ENCODE results near the gene UBAP1. TPM values are rescaled to one million over a fixed set of nuclear protein-coding genes. Genes with fewer than 3 reads are reported as not detected.
"Not testable (repeated sequence)": the region's sequence is repeated elsewhere in the genome, so short reads cannot be mapped to it uniquely, and the experiment has no call there.

UBAP1 gene
- total RNA-seq, 4 donors from 2014 or later: 42.2 to 63.3 (median 51.9) TPM

DNA sequence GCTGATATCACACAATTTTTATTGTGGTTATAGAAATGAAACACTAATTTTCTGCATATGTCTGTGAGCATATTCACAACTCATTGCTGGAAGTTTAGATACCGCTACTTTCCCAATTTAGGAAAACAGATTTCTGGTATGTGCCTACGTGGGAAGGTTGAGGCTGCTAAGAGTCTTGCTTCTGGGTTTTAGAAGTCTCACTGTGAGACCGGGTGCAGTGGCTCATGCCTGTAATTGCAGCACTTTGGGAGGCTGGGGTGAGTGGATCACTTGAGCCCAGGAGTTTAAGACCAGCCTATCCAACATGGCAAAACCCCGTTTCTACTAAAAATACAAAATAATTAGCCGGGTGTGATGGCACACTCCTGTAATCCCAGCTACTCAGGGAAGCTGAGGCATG is 39.6 kb downstream of the UBAP1 start:
- Histone ChIP-seq H3K36me3 (no peaks in the 10 kb centered on the region), H3K27me3 (no peaks in the 10 kb centered on the region), H3K4me1 (peaks cover 10% of the 10 kb centered on the region), H3K27ac (no peak overlapping the region), H3K4me3 (no peak overlapping the region), H3K9me3 (no peaks in the 10 kb centered on the region)
- WGBS: 85% methylated on average over 5 of the region's 5 CpGs
- DNase-seq (ENCODE audit: low spot score in 2 of 2): no peak
- TF ChIP-seq, protein P1, sequence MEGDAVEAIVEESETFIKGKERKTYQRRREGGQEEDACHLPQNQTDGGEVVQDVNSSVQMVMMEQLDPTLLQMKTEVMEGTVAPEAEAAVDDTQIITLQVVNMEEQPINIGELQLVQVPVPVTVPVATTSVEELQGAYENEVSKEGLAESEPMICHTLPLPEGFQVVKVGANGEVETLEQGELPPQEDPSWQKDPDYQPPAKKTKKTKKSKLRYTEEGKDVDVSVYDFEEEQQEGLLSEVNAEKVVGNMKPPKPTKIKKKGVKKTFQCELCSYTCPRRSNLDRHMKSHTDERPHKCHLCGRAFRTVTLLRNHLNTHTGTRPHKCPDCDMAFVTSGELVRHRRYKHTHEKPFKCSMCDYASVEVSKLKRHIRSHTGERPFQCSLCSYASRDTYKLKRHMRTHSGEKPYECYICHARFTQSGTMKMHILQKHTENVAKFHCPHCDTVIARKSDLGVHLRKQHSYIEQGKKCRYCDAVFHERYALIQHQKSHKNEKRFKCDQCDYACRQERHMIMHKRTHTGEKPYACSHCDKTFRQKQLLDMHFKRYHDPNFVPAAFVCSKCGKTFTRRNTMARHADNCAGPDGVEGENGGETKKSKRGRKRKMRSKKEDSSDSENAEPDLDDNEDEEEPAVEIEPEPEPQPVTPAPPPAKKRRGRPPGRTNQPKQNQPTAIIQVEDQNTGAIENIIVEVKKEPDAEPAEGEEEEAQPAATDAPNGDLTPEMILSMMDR (IDR thresholded peaks at IDR 0.05): no peak
- no peak for TF ChIP-seq POLR2A (IDR thresholded peaks at IDR 0.05)
- no peak for TF ChIP-seq POLR2AphosphoS5 (IDR thresholded peaks at IDR 0.05)
- no peak for TF ChIP-seq EP300 (IDR thresholded peaks at IDR 0.05)

DNA sequence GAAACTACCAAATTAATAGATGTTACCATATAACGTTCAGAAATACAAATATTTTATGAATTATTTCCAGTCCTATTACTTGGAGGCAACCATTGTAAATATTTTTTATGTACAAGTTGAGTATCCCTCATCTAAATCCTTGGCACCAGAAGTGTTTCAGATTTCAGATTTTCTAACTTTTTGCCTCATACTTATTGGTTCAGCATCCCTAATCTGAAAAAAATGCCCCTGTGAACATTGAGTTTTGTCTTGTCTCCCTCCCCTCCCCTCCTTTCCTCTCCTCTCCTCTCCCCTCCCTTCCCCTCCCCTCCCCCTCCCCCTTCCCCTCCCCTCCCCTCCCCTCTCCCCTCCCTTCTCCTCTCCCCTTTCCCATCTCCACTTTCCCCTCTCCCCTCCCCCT is 40.6 kb downstream of the UBAP1 start:
- no peak for TF ChIP-seq EP300 (IDR thresholded peaks at IDR 0.05)
- TF ChIP-seq POLR2A (IDR thresholded peaks at IDR 0.05): no peak
- no peak for TF ChIP-seq POLR2AphosphoS5 (IDR thresholded peaks at IDR 0.05)
- TF ChIP-seq, protein P1 (IDR thresholded peaks at IDR 0.05): no peak
- Histone ChIP-seq H3K27ac (no peak overlapping the region), H3K4me1 (peaks cover 10% of the 10 kb centered on the region), H3K4me3 (no peak overlapping the region), H3K36me3 (peaks cover 5% of the 10 kb centered on the region), H3K27me3 (no peaks in the 10 kb centered on the region), H3K9me3 (no peaks in the 10 kb centered on the region)
- no peak for DNase-seq (ENCODE audit: low spot score in 2 of 2)
- 75% methylated on average over 1 of the region's 1 CpG for WGBS

DNA sequence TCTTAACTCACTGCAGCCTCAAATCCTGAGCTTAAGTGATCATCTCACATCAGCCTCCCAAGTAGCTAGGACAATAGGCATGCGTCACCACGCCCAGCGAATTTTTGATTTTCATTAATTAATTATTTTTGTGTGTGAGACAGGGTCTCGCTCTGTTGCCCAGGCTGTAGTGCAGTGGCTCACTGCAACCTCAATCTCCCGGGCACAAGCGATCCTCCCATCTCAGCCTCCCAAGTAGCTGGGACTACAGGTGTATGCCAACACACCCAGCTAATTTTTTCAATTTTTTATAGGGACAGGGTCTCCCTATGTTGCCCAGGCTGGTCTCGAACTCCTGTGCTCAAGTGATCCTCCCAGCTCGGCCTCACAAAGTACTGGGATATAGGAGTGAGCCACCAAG is 41.4 kb downstream of the UBAP1 start:
- Histone ChIP-seq H3K27ac (no peak overlapping the region), H3K9me3 (no peaks in the 10 kb centered on the region), H3K4me1 (peaks cover 10% of the 10 kb centered on the region), H3K4me3 (no peak overlapping the region), H3K36me3 (peaks cover 5% of the 10 kb centered on the region), H3K27me3 (no peaks in the 10 kb centered on the region)
- no peak for DNase-seq (ENCODE audit: low spot score in 2 of 2)
- 96% methylated on average over 8 of the region's 8 CpGs for WGBS
- TF ChIP-seq, protein P1 (IDR thresholded peaks at IDR 0.05): no peak
- TF ChIP-seq POLR2AphosphoS5 (IDR thresholded peaks at IDR 0.05) (no peak), POLR2A (IDR thresholded peaks at IDR 0.05) (no peak), EP300 (IDR thresholded peaks at IDR 0.05) (no peak)

DNA sequence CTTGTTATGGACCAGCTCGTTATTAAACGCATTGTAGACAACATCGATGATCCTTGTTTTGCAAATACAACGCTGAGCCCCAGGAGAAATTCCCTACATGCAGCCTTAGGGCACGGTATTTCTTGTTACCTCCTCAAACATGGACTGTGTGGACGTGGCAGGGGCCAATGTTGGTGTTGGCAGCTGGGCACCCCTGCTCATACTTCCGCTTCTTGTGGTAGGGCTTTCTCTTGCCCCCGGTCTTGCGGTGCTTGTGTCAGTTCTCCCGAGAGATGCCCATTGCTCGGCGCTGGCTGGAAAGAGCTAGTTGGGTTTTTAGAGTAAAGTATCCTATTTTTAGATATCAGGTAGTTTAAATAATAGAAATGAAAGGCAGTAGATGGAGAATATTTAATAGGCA is 45.5 kb downstream of the UBAP1 start:
- TF ChIP-seq POLR2AphosphoS5 (IDR thresholded peaks at IDR 0.05): no peak
- TF ChIP-seq, protein P1 (IDR thresholded peaks at IDR 0.05): no peak
- no peak for TF ChIP-seq POLR2A (IDR thresholded peaks at IDR 0.05)
- no peak for TF ChIP-seq EP300 (IDR thresholded peaks at IDR 0.05)
- Histone ChIP-seq H3K27me3 (no peaks in the 10 kb centered on the region), H3K27ac (no peak overlapping the region), H3K4me3 (no peak overlapping the region), H3K36me3 (peaks cover 5% of the 10 kb centered on the region), H3K4me1 (peaks cover 10% of the 10 kb centered on the region), H3K9me3 (no peaks in the 10 kb centered on the region)
- 97% methylated on average over 12 of the region's 12 CpGs for WGBS
- DNase-seq (ENCODE audit: low spot score in 2 of 2): no peak

DNA sequence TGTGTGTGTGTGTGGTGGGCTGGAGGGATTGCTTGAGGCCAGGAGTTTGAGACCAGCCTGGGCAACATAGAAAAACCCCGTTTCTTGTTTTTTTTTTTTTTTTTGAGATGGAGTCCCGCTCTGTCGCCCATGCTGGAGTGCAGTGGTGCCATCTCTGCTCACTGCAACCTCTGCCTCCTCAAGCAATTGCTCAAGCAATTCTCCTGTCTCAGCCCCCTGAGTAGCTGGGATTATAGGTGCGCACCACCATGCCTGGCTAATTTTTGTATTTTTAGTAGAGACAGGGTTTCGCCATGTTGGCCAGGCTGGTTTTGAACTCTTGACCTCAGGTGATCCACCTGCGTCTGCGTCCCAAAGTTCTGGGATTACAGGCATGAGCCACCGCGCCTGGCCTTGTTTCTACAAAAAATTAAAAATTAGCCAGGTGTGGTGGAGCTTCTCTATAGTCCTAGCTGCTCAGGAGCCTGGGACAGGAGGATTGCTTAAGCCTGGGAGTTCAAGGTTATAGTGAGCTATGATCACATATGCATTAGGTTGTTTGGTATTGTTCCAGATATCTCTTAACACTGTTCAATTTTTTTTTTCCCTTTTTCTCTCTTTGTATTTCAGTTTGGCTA is 47.4 kb downstream of the UBAP1 start:
- H3K27me3 ChIP-seq; H3K9me3 ChIP-seq; DNase-seq (ENCODE audit: low spot score in 2 of 2); H3K36me3 ChIP-seq; H3K4me3 ChIP-seq; H3K27ac ChIP-seq: not testable (repeated sequence)
- WGBS: 95% methylated on average over 9 of the region's 9 CpGs
- peaks cover 13% of the 10 kb centered on the region for H3K4me1 ChIP-seq

DNA sequence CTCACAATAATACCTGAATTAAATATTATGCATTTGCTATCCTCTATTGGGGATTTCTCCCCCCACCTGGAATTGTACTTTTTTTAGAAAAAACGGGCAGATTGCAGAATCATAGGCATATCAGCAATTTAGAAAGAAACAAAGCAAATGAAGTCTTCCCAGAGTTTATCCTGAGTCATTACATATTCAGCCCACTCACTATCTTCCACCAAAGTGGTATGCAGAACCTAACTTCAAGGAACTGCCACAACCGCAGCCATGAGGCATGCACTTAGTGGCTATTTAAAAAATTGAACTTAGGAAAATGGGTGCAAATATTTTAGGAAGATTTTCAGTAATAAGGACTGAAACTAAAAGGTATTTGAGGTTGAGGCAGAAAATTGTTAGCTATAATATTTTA is 48.6 kb downstream of the UBAP1 start:
- WGBS: 67% methylated on average over 2 of the region's 2 CpGs
- peaks cover 7% of the 10 kb centered on the region for H3K4me1 ChIP-seq
- TF ChIP-seq, protein P1 (IDR thresholded peaks at IDR 0.05): no peak
- TF ChIP-seq EP300 (IDR thresholded peaks at IDR 0.05): no peak
- no peak for TF ChIP-seq POLR2AphosphoS5 (IDR thresholded peaks at IDR 0.05)
- TF ChIP-seq POLR2A (IDR thresholded peaks at IDR 0.05): no peak
- no peak for DNase-seq (ENCODE audit: low spot score in 2 of 2)
- no peaks in the 10 kb centered on the region for H3K9me3 ChIP-seq
- H3K4me3 ChIP-seq: no peak overlapping the region
- H3K27ac ChIP-seq: no peak overlapping the region
- no peaks in the 10 kb centered on the region for H3K27me3 ChIP-seq
- peaks cover 5% of the 10 kb centered on the region for H3K36me3 ChIP-seq
